Neuronal stem cell (in vitro differentiated cells): ENCODE results near the gene PARP1.
A peak's percentile ranks its signal among the peaks of the same experiment; 100 is the strongest.

ENCODE experiments used
- DNase-seq: peaks from one replicate; pipeline ENCODE4 v3.0.0-alpha.2; 2013; ENCODE audit warnings: low spot score
- H2AFZ ChIP-seq: one replicate; pipeline ENCODE4 v1.6.1; 2013; ENCODE audit warnings: mild to moderate bottlenecking, low read length, inconsistent platforms
- H2AK5ac ChIP-seq: 2 replicates; pipeline ENCODE4 v1.6.1; 2013; ENCODE audit warnings: low read depth, mild to moderate bottlenecking, inconsistent platforms, low read length, moderate library complexity, mixed read lengths
- H2BK120ac ChIP-seq: 2 replicates; pipeline ENCODE4 v1.6.1; 2013; ENCODE audit warnings: low read depth, mild to moderate bottlenecking, inconsistent platforms, low read length, moderate library complexity, mixed read lengths
- H2BK12ac ChIP-seq: one replicate; pipeline ENCODE4 v1.6.1; 2013; ENCODE audit warnings: low read length, inconsistent platforms
- H2BK15ac ChIP-seq: 2 replicates; pipeline ENCODE4 v1.6.1; 2013; ENCODE audit warnings: mild to moderate bottlenecking, low read length, inconsistent platforms, mixed read lengths
- H2BK5ac ChIP-seq: one replicate; pipeline ENCODE4 v1.6.1; 2013; ENCODE audit warnings: inconsistent platforms, mild to moderate bottlenecking, low read length, moderate library complexity
- H3K14ac ChIP-seq: one replicate; pipeline ENCODE4 v1.6.1; 2013; ENCODE audit warnings: low read length, inconsistent platforms
- H3K18ac ChIP-seq: 2 replicates; pipeline ENCODE4 v1.6.1; 2013; ENCODE audit warnings: low read length, inconsistent platforms
- H3K23ac ChIP-seq: 2 replicates; pipeline ENCODE4 v1.6.1; 2013; ENCODE audit warnings: low read depth, mild to moderate bottlenecking, mixed read lengths, low read length, inconsistent platforms; ENCODE audit not compliant: poor library complexity
- H3K27ac ChIP-seq: replicated peaks from 3 replicates; pipeline ENCODE4 v1.5.1; 2013; ENCODE audit warnings: low read length, inconsistent platforms
- H3K27me3 ChIP-seq, 3 experiments: 2 replicates each; pipeline ENCODE4 v1.6.1; 2013; ENCODE audit warnings: low read length in 3 of 3, mild to moderate bottlenecking in 2 of 3, inconsistent platforms in 1 of 3, low read depth in 1 of 3, mixed read lengths in 1 of 3, moderate library complexity in 1 of 3; ENCODE audit not compliant: control insufficient read depth in 3 of 3, insufficient read depth in 3 of 3
- H3K36me3 ChIP-seq, 2 donors: replicated peaks in 1 of 2; 2 replicates each; pipeline ENCODE4 v1.6.1; 2013; ENCODE audit warnings: low read length in 2 of 2; ENCODE audit not compliant: control insufficient read depth in 2 of 2, insufficient read depth in 2 of 2
- H3K4ac ChIP-seq: 2 replicates; pipeline ENCODE4 v1.6.1; 2013; ENCODE audit warnings: inconsistent platforms, mild to moderate bottlenecking, low read length, moderate library complexity
- H3K4me1 ChIP-seq, 2 donors: 1 replicate in 1 of 2; 2 replicates in 1 of 2; pipeline ENCODE4 v1.6.1; 2013; ENCODE audit warnings: low read length in 2 of 2, low read depth in 1 of 2; ENCODE audit not compliant: control insufficient read depth in 2 of 2, insufficient read depth in 1 of 2
- H3K4me2 ChIP-seq: one replicate; pipeline ENCODE4 v1.6.1; 2013; ENCODE audit warnings: mild to moderate bottlenecking, low read length, inconsistent platforms; ENCODE audit not compliant: insufficient read depth, poor library complexity, severe bottlenecking
- H3K4me3 ChIP-seq, 2 donors: 2 replicates each; pipeline ENCODE4 v1.5.1; 2013; ENCODE audit warnings: low read length in 2 of 2, mild to moderate bottlenecking in 2 of 2, inconsistent platforms in 1 of 2, moderate library complexity in 1 of 2
- H3K79me1 ChIP-seq: one replicate; pipeline ENCODE4 v1.6.1; 2013; ENCODE audit warnings: low read depth, mild to moderate bottlenecking, inconsistent platforms, low read length, moderate library complexity
- H3K9ac ChIP-seq: one replicate; pipeline ENCODE4 v1.6.1; 2013; ENCODE audit warnings: mild to moderate bottlenecking, low read depth, low read length, inconsistent platforms; ENCODE audit not compliant: poor library complexity
- H3K9me3 ChIP-seq, 2 donors: replicated peaks in 1 of 2; 2 replicates each; pipeline versions ENCODE3 to v1.6.1; 2013; ENCODE audit warnings: low read length in 2 of 2, mild to moderate bottlenecking in 2 of 2, inconsistent platforms in 1 of 2, low read depth in 1 of 2, mixed read lengths in 1 of 2, moderate library complexity in 1 of 2; ENCODE audit not compliant: control insufficient read depth in 2 of 2, insufficient read depth in 1 of 2
- H4K8ac ChIP-seq: one replicate; pipeline ENCODE4 v1.6.1; 2013; ENCODE audit warnings: low read depth, mild to moderate bottlenecking, inconsistent platforms, low read length, moderate library complexity
- H4K91ac ChIP-seq: one replicate; pipeline ENCODE4 v1.6.1; 2013; ENCODE audit warnings: low read length, low read depth, mild to moderate bottlenecking, inconsistent platforms; ENCODE audit not compliant: poor library complexity
- WGBS, 2 donors: extraction: QIAGEN DNeasy Blood & Tissue Kit; methylation state at CpG; one replicate each; pipeline ENCODE4 v1.1.7; 2013; ENCODE audit warnings: missing lambda C conversion rate in 2 of 2, mixed read lengths in 1 of 2; ENCODE audit not compliant: insufficient read length in 2 of 2, insufficient replicate concordance in 1 of 2; ENCODE audit errors: extremely low coverage in 2 of 2; 5-methylcytosine and 5-hydroxymethylcytosine counted together

The PARP1 gene

DNA sequence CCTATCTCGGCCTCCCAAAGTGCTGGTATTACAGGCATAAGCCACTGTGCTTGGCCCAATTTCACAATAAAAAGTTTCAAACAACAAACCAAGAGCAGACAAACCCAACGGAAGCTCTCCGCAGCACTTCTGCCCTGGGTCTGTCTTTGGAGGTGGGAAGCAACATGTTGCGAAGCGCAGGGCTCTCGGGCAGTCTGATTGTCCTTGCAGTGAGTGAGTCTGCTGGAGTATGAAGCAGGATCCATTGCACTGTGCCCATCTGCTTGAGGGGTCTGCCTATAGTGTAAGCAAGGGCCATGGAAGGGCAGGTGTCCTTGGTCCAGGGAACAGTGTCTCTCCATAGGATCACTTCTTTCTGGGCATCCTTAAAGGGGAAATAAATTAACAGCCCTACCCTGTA lies 14.6 kb upstream of the PARP1 start:
- no peak overlapping the region for H3K27ac ChIP-seq

GRCh38 chr1:226420897-226421296 lies 13.0 kb upstream of the PARP1 start:
- no peak overlapping the region for H2AFZ ChIP-seq
- H4K91ac ChIP-seq = no peak overlapping the region
- H3K23ac ChIP-seq = no peak overlapping the region
- peaks cover 0 to 11% (median 0%) of the 10 kb centered on the region in 3 experiments for H3K27me3 ChIP-seq
- H3K9ac ChIP-seq = no peak overlapping the region
- H3K4ac ChIP-seq = no peak overlapping the region
- H2AK5ac ChIP-seq = no peak overlapping the region
- no peaks in the 10 kb centered on the region for H3K9me3 ChIP-seq
- H3K79me1 ChIP-seq = no peaks in the 10 kb centered on the region
- H3K18ac ChIP-seq = no peak overlapping the region
- no peak overlapping the region for H3K4me2 ChIP-seq
- no peak overlapping the region for H3K4me3 ChIP-seq
- no peak overlapping the region for H3K14ac ChIP-seq
- no peak overlapping the region for H2BK120ac ChIP-seq
- no peak overlapping the region for H2BK5ac ChIP-seq
- no CpG with 5 or more reads among the region's 3 CpGs for WGBS, 2 donors
- H3K36me3 ChIP-seq = no peaks in the 10 kb centered on the region
- no peak overlapping the region for H2BK12ac ChIP-seq
- H4K8ac ChIP-seq = no peak overlapping the region
- DNase-seq = no peak
- H2BK15ac ChIP-seq = no peak overlapping the region
- H3K4me1 ChIP-seq = peaks cover 0 to 6% of the 10 kb centered on the region in 2 donors
- no peak overlapping the region for H3K27ac ChIP-seq

More for the DNA sequence above, 14.6 kb upstream of the PARP1 start:
- no CpG with 5 or more reads among the region's 6 CpGs for WGBS, 2 donors
- no peak overlapping the region for H3K14ac ChIP-seq
- no peak overlapping the region for H3K23ac ChIP-seq
- no peak overlapping the region for H4K8ac ChIP-seq
- no peak overlapping the region for H3K18ac ChIP-seq
- no peaks in the 10 kb centered on the region for H3K36me3 ChIP-seq
- H3K4me2 ChIP-seq = no peak overlapping the region
- H3K4me1 ChIP-seq = peaks cover 0 to 6% of the 10 kb centered on the region in 2 donors
- no peak overlapping the region for H3K4ac ChIP-seq
- H3K79me1 ChIP-seq = no peaks in the 10 kb centered on the region
- H3K9ac ChIP-seq = no peak overlapping the region
- no peak overlapping the region for H3K4me3 ChIP-seq
- no peak overlapping the region for H2BK15ac ChIP-seq
- peaks cover 0 to 11% (median 0%) of the 10 kb centered on the region in 3 experiments for H3K27me3 ChIP-seq
- no peak overlapping the region for H2BK5ac ChIP-seq
- no peak overlapping the region for H2BK12ac ChIP-seq
- no peak overlapping the region for H2BK120ac ChIP-seq
- no peak overlapping the region for H2AFZ ChIP-seq
- DNase-seq = no peak
- H3K9me3 ChIP-seq = no peaks in the 10 kb centered on the region
- no peak overlapping the region for H4K91ac ChIP-seq
- H2AK5ac ChIP-seq = no peak overlapping the region

DNA sequence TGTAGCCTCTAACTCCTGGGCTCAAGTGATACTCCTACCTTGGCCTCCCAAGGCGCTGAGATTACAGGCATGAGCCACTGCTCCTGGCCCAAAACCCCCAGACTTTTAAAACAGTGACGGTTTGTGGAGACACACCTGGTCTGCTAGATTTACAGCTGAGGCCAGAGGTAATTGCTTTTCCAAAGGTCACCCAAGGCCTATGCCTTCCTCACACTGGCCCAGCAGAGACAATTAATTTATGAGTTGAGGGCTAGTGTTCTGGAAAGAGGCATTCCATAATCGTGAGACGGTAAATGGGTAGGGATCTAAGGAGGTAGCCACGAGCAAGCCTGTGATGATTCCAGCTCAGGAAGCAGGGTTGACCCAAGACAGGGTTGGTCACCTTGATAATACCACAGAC lies 12.4 kb upstream of the PARP1 start:
- Histone ChIP-seq H3K27me3 (peaks cover 0 to 15% (median 0%) of the 10 kb centered on the region in 3 experiments), H3K14ac (no peak overlapping the region), H3K4ac (no peak overlapping the region), H3K9me3 (no peaks in the 10 kb centered on the region), H2AK5ac (no peak overlapping the region), H3K36me3 (no peaks in the 10 kb centered on the region), H2AFZ (no peak overlapping the region), H3K4me3 (no peak overlapping the region), H2BK120ac (no peak overlapping the region), H3K9ac (no peak overlapping the region), H2BK5ac (no peak overlapping the region), H4K91ac (no peak overlapping the region), H3K79me1 (no peaks in the 10 kb centered on the region), H3K4me1 (peaks cover 0 to 6% of the 10 kb centered on the region in 2 donors), H4K8ac (no peak overlapping the region), H3K27ac (no peak overlapping the region), H3K18ac (no peak overlapping the region), H3K4me2 (no peak overlapping the region), H3K23ac (no peak overlapping the region), H2BK12ac (no peak overlapping the region), H2BK15ac (peak overlapping the region; percentile 34)
- no peak for DNase-seq
- no CpG with 5 or more reads among the region's 5 CpGs for WGBS, 2 donors

DNA sequence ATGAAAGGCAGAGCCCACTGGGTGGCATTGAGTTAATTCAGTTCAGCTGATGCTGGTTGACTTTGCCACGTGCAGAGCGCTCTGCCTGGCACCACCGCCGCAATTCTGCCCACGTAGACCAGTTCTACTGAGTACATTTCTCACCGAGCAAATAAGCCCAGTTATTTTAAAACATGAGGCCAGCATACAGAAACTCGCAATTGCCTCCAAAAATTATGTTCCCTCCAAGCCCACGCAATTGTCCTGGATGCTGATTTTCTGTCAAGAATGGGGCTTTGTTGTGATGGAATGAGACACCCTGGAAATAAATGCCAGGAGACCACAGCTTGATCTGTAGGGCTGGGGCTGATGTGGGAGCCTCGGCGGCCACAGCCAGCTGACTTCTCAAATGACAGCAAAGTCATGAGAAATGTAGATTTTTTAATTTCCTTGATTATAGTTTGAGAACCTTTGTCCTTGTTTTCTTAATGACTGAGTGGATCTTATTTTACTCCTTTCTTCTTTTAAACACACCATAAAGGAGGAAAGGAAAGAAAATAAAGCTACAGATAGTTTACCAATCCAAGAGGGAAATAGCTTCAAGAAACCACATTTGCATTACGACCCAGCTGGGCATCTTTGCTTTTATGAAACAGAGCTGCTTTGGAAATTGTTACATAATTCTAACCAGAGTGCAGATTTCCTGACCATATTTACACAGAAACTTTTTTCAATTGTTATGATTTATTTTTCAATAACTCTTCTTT lies 11.6 kb upstream of the PARP1 start:
- H3K27me3 ChIP-seq = peaks cover 0 to 18% (median 0%) of the 10 kb centered on the region in 3 experiments
- no peak overlapping the region for H2BK12ac ChIP-seq
- H3K9ac ChIP-seq = no peak overlapping the region
- H2AK5ac ChIP-seq = no peak overlapping the region
- no peaks in the 10 kb centered on the region for H3K9me3 ChIP-seq
- no peak overlapping the region for H3K18ac ChIP-seq
- no peak overlapping the region for H3K4me3 ChIP-seq
- H3K14ac ChIP-seq = no peak overlapping the region
- H3K27ac ChIP-seq = no peak overlapping the region
- H2BK5ac ChIP-seq = no peak overlapping the region
- DNase-seq = no peak
- H3K36me3 ChIP-seq = no peaks in the 10 kb centered on the region
- H2AFZ ChIP-seq = no peak overlapping the region
- H2BK15ac ChIP-seq = no peak overlapping the region
- H3K4me2 ChIP-seq = no peak overlapping the region
- no CpG with 5 or more reads among the region's 11 CpGs for WGBS, 2 donors
- H3K4ac ChIP-seq = no peak overlapping the region
- H4K91ac ChIP-seq = no peak overlapping the region
- H3K4me1 ChIP-seq = peaks cover 0 to 4% of the 10 kb centered on the region in 2 donors
- no peak overlapping the region for H4K8ac ChIP-seq
- H3K23ac ChIP-seq = no peak overlapping the region
- H3K79me1 ChIP-seq = no peaks in the 10 kb centered on the region
- no peak overlapping the region for H2BK120ac ChIP-seq
